ENCODE data around the gene TGFA. TPM values are rescaled to one million over a fixed set of nuclear protein-coding genes. Genes with fewer than 3 reads are reported as not detected.

The TGFA gene
- total RNA-seq, 4 donors from 2014 or later = 0.46 to 2.0 (median 1.3) TPM

GRCh38 chr2:70509565-70509964 is 44.1 kb downstream of the TGFA start:
- Histone ChIP-seq H3K27ac (replicated peaks in 1 of 4) (no peak overlapping the region), H3K9me3 (no peaks in the 10 kb centered on the region), H3K4me1 (no peaks in the 10 kb centered on the region), H3K4me3 (no peak overlapping the region), H3K27me3 (peaks cover 0 to 3% (median 0%) of the 10 kb centered on the region in 4 donors), H3K36me3 (no peaks in the 10 kb centered on the region)
- 59% methylated on average over 3 of the region's 3 CpGs for WGBS
- intact Hi-C loops (cut with DNase I) = no loop called here
- TF ChIP-seq CTCF (IDR thresholded peaks at IDR 0.05) (no peak), EP300 (IDR thresholded peaks at IDR 0.05) (no peak), POLR2AphosphoS5 (IDR thresholded peaks at IDR 0.05) (no peak), POLR2A (IDR thresholded peaks at IDR 0.05; ENCODE audit: low read depth) (no peak)
- no peak for DNase-seq (ENCODE audit: extremely low spot score)

DNA sequence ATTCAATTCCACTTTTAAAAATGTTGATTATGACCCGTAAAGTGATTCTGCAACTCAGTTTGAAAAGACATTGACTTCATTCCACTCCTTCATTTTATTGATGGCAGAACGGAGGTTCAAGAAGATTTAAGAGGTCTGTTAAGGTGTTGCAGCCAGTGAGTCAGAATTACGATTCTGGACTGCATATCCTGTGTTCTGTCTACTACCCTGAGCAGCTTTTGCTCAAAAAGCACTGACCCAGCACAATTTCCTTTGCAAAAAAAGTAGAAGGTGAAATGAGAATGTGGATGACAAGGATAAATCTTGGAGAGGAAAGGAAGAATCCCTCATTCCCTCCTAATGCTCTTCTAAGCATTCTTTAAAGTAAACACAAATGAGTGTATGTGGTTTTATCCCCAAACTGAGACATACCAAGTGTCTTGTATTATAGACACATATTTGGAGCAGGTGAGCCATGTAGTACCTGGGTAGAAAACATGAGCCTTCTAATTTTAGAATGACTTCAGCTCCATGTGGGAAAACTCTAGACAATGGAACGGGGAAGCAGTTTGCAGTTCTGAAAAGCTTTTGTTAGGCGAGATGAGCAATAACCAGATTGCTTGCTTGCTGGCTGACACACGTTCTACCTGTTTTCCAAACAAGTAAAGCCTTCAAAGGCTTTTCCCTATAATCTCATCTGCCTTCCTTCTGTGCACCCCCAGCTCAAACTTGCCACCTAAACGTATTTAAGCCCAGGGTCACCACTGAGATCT is 44.7 kb downstream of the TGFA start:
- Histone ChIP-seq H3K4me3 (no peak overlapping the region), H3K27ac (replicated peaks in 1 of 4) (no peak overlapping the region), H3K27me3 (peaks cover 0 to 3% (median 0%) of the 10 kb centered on the region in 4 donors), H3K9me3 (no peaks in the 10 kb centered on the region), H3K4me1 (no peaks in the 10 kb centered on the region), H3K36me3 (no peaks in the 10 kb centered on the region)
- intact Hi-C loops (cut with DNase I) = no loop called here
- TF ChIP-seq POLR2AphosphoS5 (IDR thresholded peaks at IDR 0.05) = no peak
- no peak for TF ChIP-seq POLR2A (IDR thresholded peaks at IDR 0.05; ENCODE audit: low read depth)
- no peak for TF ChIP-seq CTCF (IDR thresholded peaks at IDR 0.05)
- 53% methylated on average over 7 of the region's 7 CpGs for WGBS
- no peak for DNase-seq (ENCODE audit: extremely low spot score)

DNA sequence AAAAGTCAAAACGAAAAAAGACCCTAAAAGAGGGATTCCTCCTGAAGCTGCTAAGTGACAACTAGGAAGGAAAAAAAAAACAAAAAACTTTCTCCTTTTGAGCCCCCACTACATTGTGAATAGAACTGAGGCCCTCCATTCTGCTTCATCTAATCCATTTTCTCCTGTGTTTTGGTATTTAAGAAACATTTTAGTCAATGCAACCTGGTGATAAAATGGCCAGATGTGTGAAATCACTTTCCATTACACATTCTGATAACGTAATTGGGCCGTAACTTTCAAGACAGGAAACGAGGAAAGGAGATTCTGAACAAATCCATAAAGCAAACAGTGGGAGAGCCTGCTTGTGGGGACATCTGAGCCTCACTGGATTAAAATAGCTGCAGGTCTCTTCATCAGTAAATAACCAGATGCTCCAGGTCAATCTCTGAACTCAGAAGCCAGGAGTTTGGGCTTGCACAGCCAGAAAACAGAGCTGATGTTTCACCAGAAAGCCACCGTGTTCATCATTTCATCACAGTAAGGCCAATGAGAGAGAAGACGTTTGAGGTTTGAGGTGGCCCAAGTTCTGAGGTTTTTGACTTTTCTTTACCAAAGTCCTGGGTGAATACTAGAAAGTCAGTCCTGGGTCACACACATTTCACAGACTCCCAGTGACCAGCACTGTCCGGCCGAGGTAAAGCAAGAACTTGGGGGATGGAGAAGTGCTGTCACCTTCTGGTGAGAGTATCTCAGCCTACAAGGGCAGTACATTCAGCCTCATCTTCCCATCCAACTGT is 47.8 kb downstream of the TGFA start:
- Histone ChIP-seq H3K36me3 (no peaks in the 10 kb centered on the region), H3K27ac (replicated peaks in 1 of 4) (no peak overlapping the region), H3K4me1 (no peaks in the 10 kb centered on the region), H3K9me3 (no peaks in the 10 kb centered on the region), H3K27me3 (peaks cover 0 to 12% (median 0%) of the 10 kb centered on the region in 4 donors), H3K4me3 (no peak overlapping the region)
- no peak for DNase-seq (ENCODE audit: extremely low spot score)
- WGBS = 78% methylated on average over 7 of the region's 8 CpGs
- no peak for TF ChIP-seq POLR2A (IDR thresholded peaks at IDR 0.05; ENCODE audit: low read depth)
- no peak for TF ChIP-seq CTCF (IDR thresholded peaks at IDR 0.05)
- no peak for TF ChIP-seq EP300 (IDR thresholded peaks at IDR 0.05)
- TF ChIP-seq POLR2AphosphoS5 (IDR thresholded peaks at IDR 0.05) = no peak
- intact Hi-C loops (cut with DNase I) = no loop called here

GRCh38 chr2:70504750-70505149 is 48.9 kb downstream of the TGFA start:
- DNase-seq (ENCODE audit: extremely low spot score) = no peak
- intact Hi-C loops (cut with DNase I) = no loop called here
- H3K27ac ChIP-seq (replicated peaks in 1 of 4) = no peak overlapping the region
- no peaks in the 10 kb centered on the region for H3K36me3 ChIP-seq
- no peaks in the 10 kb centered on the region for H3K9me3 ChIP-seq
- no peak overlapping the region for H3K4me3 ChIP-seq
- no peaks in the 10 kb centered on the region for H3K4me1 ChIP-seq
- peaks cover 0 to 12% (median 0%) of the 10 kb centered on the region in 4 donors for H3K27me3 ChIP-seq
- no peak for TF ChIP-seq EP300 (IDR thresholded peaks at IDR 0.05)
- no peak for TF ChIP-seq POLR2A (IDR thresholded peaks at IDR 0.05; ENCODE audit: low read depth)
- TF ChIP-seq POLR2AphosphoS5 (IDR thresholded peaks at IDR 0.05) = no peak
- no peak for TF ChIP-seq CTCF (IDR thresholded peaks at IDR 0.05)

All from esophagus muscularis mucosa (tissue), 4 donors.